ENCODE results near the gene ZFAND6.

ZFAND6 gene

DNA sequence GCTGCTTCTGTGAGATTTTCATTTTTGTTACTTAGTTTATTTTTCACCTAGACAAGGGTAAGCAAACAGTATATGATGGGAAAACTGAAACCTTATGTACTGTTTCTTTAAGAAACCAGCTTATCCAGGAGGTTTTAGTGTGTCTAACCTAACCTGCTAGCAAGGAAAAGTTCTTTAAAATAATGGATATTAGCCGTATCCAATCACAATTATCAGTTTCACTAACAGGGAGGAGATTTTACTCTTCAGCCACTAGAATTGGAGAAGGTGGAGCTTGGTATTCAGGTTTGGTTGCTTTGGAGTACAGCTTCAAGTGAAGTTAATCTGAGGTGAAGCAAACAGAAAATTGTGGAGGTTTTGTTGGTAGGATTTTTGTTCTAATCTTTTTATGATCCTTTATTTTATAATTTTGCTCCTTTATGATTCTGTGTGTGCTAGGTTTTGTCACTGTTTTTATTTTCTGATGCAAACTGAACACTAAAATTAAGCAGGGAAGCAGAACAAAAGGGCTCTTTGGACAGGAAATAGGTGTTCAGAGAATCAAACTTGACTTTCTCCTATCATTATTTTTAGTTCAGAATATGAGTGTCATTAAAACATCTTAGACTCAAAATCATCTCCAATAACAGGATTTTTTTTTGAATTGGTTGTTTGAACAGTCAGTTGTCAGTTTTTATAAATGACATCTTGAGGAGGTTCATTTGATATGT is 13.0 kb downstream of the ZFAND6 start:
- Histone ChIP-seq H3K36me3 (ENCODE audit: insufficient read depth) (no peaks in the 10 kb centered on the region), H3K4me1 (ENCODE audit: low read depth, poor library complexity, severe bottlenecking) (peaks cover 29% of the 10 kb centered on the region), H3K4me3 (IDR thresholded peaks at IDR 0.05; ENCODE audit: insufficient read depth, low read depth, low read length) (no peak overlapping the region), H3K4me2 (peak overlapping the region; percentile 71), H2AFZ (ENCODE audit: low read depth) (no peak overlapping the region), H3K27me3 (ENCODE audit: insufficient read depth, low read depth) (no peaks in the 10 kb centered on the region), H4K20me1 (ENCODE audit: insufficient read depth) (peaks cover 4% of the 10 kb centered on the region; the same call in 1 of the 2 replicates), H3K27ac (peak overlapping the region; percentile 8; the same call in 1 of the 2 replicates), H3K9ac (no peak overlapping the region; the same call in 1 of the 2 replicates), H3K79me2 (ENCODE audit: insufficient read depth, low read depth) (peaks cover 43% of the 10 kb centered on the region)
- TF ChIP-seq, protein P1, sequence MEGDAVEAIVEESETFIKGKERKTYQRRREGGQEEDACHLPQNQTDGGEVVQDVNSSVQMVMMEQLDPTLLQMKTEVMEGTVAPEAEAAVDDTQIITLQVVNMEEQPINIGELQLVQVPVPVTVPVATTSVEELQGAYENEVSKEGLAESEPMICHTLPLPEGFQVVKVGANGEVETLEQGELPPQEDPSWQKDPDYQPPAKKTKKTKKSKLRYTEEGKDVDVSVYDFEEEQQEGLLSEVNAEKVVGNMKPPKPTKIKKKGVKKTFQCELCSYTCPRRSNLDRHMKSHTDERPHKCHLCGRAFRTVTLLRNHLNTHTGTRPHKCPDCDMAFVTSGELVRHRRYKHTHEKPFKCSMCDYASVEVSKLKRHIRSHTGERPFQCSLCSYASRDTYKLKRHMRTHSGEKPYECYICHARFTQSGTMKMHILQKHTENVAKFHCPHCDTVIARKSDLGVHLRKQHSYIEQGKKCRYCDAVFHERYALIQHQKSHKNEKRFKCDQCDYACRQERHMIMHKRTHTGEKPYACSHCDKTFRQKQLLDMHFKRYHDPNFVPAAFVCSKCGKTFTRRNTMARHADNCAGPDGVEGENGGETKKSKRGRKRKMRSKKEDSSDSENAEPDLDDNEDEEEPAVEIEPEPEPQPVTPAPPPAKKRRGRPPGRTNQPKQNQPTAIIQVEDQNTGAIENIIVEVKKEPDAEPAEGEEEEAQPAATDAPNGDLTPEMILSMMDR (conservative IDR thresholded peaks at IDR 0.05; ENCODE audit: low read depth, low read length), result no peak

DNA sequence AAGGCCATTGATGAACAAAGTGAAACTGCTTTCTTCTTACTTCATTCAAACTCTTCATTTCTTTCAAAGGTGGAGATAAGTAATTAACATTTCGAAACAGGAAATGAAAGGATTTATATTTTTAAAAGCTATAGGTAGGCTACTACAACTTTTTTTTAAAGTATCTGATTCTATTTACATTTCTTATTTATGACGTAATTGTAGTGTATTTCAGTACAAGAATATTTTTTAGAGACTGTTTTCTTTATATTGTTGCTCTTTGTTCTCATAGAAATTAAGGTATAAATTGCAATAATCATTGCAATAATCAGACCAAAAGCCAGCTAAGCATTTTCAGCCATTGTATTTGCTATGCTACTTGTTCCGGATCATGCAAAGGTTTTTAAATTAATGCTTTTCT is 13.7 kb downstream of the ZFAND6 start:
- no peak overlapping the region for H3K27ac ChIP-seq
- H3K9ac ChIP-seq, result no peak overlapping the region
- TF ChIP-seq, protein P1 (conservative IDR thresholded peaks at IDR 0.05; ENCODE audit: low read depth, low read length), result no peak
- peak overlapping the region; percentile 29 for H3K4me2 ChIP-seq
- no peaks in the 10 kb centered on the region for H3K27me3 ChIP-seq (ENCODE audit: insufficient read depth, low read depth)
- H4K20me1 ChIP-seq (ENCODE audit: insufficient read depth), result peaks cover 4% of the 10 kb centered on the region; the same call in 1 of the 2 replicates
- peaks cover 46% of the 10 kb centered on the region for H3K79me2 ChIP-seq (ENCODE audit: insufficient read depth, low read depth)
- no peaks in the 10 kb centered on the region for H3K36me3 ChIP-seq (ENCODE audit: insufficient read depth)
- H3K4me1 ChIP-seq (ENCODE audit: low read depth, poor library complexity, severe bottlenecking), result peaks cover 29% of the 10 kb centered on the region
- no peak overlapping the region for H3K4me3 ChIP-seq (IDR thresholded peaks at IDR 0.05; ENCODE audit: insufficient read depth, low read depth, low read length)
- no peak overlapping the region for H2AFZ ChIP-seq (ENCODE audit: low read depth)

DNA sequence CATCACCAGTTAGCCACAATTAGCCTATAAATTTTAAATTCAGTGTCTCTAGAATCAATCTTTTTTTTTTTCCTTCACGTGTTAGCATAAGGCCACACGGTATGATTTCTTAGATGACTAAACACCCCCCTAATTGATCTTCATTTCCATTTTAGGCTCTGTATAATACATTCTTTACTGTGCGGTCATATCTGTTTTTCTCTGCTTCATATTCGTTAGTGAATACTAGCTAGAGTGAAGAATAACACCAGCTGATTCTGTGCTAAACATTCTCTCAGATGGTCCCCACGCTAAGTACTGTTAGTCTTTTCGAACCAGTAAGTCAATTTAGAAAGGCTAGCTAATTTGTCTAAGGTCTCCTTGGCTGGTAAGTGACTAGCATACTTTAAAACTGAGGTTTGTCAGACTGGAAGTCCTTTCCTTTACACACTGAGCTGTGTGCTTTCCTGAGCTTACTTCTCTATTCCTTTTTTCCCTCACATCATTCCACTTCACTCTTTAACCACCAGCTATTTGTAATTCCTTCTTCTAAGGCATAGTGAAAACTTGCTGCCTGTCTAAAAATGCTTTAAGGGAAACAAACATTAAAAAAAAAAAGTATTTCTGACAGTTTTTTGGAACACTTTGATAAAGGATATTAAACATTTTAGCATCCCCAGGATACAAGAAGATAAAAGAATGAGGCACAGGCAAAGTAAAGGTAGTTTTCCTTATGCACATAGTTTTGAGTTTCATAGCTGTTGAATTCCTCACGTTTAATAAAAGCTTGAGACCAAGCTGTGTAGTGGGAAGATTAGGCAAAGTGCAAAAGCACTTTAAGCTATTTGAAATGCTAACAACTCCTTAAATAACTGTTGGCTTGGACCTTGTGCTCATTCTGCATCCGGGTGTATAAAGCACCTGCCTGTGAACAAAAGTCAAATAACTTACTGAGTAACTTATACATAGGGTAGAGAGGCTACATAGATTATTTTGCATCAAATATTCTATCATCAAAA is 17.1 kb downstream of the ZFAND6 start:
- Histone ChIP-seq H3K4me3 (IDR thresholded peaks at IDR 0.05; ENCODE audit: insufficient read depth, low read depth, low read length) (no peak overlapping the region), H3K27me3 (ENCODE audit: insufficient read depth, low read depth) (no peaks in the 10 kb centered on the region), H3K79me2 (ENCODE audit: insufficient read depth, low read depth) (peaks cover 32% of the 10 kb centered on the region; the same call in 1 of the 2 replicates), H2AFZ (ENCODE audit: low read depth) (no peak overlapping the region), H3K4me2 (no peak overlapping the region), H3K36me3 (ENCODE audit: insufficient read depth) (no peaks in the 10 kb centered on the region), H3K9ac (no peak overlapping the region), H4K20me1 (ENCODE audit: insufficient read depth) (peaks cover 4% of the 10 kb centered on the region; the same call in 1 of the 2 replicates), H3K27ac (no peak overlapping the region), H3K4me1 (ENCODE audit: low read depth, poor library complexity, severe bottlenecking) (peaks cover 15% of the 10 kb centered on the region)
- TF ChIP-seq, protein P1 (conservative IDR thresholded peaks at IDR 0.05; ENCODE audit: low read depth, low read length), result no peak

DNA sequence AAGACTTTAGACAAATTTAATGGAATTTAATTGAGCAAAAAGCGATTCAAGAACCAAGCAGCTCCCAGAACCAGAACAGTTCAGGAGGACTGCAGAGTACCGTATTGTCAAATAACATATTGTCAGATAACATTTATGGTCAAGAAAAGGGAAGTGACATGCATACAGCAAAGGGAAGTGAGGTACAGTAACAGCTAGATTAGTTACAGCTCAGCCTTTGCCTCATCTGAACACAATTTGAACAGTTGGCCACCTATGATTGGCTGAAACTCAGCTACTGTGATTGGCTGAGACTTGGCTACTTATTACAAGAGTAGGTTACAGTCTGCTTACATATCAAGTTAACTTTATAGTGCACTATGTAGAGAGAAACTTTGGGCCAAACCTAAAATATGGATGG is 21.9 kb downstream of the ZFAND6 start:
- Histone ChIP-seq H3K4me2 (no peak overlapping the region), H3K4me3 (IDR thresholded peaks at IDR 0.05; ENCODE audit: insufficient read depth, low read depth, low read length) (no peak overlapping the region), H4K20me1 (ENCODE audit: insufficient read depth) (no peaks in the 10 kb centered on the region), H3K4me1 (ENCODE audit: low read depth, poor library complexity, severe bottlenecking) (no peaks in the 10 kb centered on the region), H3K27me3 (ENCODE audit: insufficient read depth, low read depth) (no peaks in the 10 kb centered on the region), H3K79me2 (ENCODE audit: insufficient read depth, low read depth) (peaks cover 15% of the 10 kb centered on the region; the same call in 1 of the 2 replicates), H3K27ac (no peak overlapping the region), H2AFZ (ENCODE audit: low read depth) (no peak overlapping the region), H3K36me3 (ENCODE audit: insufficient read depth) (no peaks in the 10 kb centered on the region), H3K9ac (no peak overlapping the region)
- TF ChIP-seq, protein P1 (conservative IDR thresholded peaks at IDR 0.05; ENCODE audit: low read depth, low read length), result no peak

Data from KMS-11 (cell line).